Neural cell (in vitro differentiated cells): ENCODE measurements around the gene MCM7. TPM values are rescaled to one million over a fixed set of nuclear protein-coding genes. Genes with fewer than 3 reads are reported as not detected.

Experiments used
- H2AFZ ChIP-seq: fragments of 200-600, 300-800 bp; sonication (generic), shearing (Covaris generic); 2 replicates; pipeline ENCODE4 v1.6.0; 2014; ENCODE audit warnings: low read depth, mild to moderate bottlenecking, antibody characterized with exemption, low read length, moderate library complexity
- H3F3A ChIP-seq: fragments of 200-600 bp; shearing (Covaris generic); 2 replicates; pipeline ENCODE4 v1.6.1; 2016; ENCODE audit warnings: mild to moderate bottlenecking, moderate library complexity, mixed read lengths, antibody characterized with exemption, low read length; ENCODE audit not compliant: insufficient read depth, poor library complexity, severe bottlenecking
- H3K27ac ChIP-seq: fragments of 200-600, 300-800 bp; sonication (generic), shearing (Covaris generic); 2 replicates; pipeline ENCODE4 v1.5.1; 2014; ENCODE audit warnings: mild to moderate bottlenecking, low read length, moderate library complexity
- H3K27me3 ChIP-seq: fragments of 300-800, 200-600 bp; sonication (generic), shearing (Covaris generic); 2 replicates; pipeline ENCODE4 v1.6.0; 2014; ENCODE audit warnings: mild to moderate bottlenecking, low read depth, low read length, moderate library complexity; ENCODE audit not compliant: insufficient read depth
- H3K36me3 ChIP-seq: fragments of 300-800, 200-600 bp; sonication (generic), shearing (Covaris generic); 2 replicates; pipeline ENCODE4 v1.5.1; 2014; ENCODE audit warnings: mild to moderate bottlenecking, antibody characterized with exemption, low read length, moderate library complexity; ENCODE audit not compliant: insufficient read depth
- H3K4me2 ChIP-seq: fragments of 300-800, 200-600 bp; sonication (generic), shearing (Covaris generic); 2 replicates; pipeline ENCODE4 v1.6.0; 2014; ENCODE audit warnings: mild to moderate bottlenecking, low read length
- H3K4me3 ChIP-seq: fragments of 300-800, 200-600 bp; sonication (generic), shearing (Covaris generic); 2 replicates; pipeline ENCODE4 v1.5.1; 2014; ENCODE audit warnings: mild to moderate bottlenecking, low read length, moderate library complexity
- H3K79me2 ChIP-seq: fragments of 200-600 bp; shearing (Covaris generic); replicated peaks from 2 replicates; pipeline ENCODE4 v1.6.0; 2014; ENCODE audit warnings: mild to moderate bottlenecking, low read length, moderate library complexity; ENCODE audit not compliant: insufficient read depth
- H3K9ac ChIP-seq: fragments of 300-800, 200-600 bp; sonication (generic), shearing (Covaris generic); 2 replicates; pipeline ENCODE4 v1.6.1; 2016; ENCODE audit warnings: mild to moderate bottlenecking, low read length, mixed read lengths
- H3K9me2 ChIP-seq: fragments of 200-600 bp; shearing (Covaris generic); 2 replicates; pipeline ENCODE4 v1.6.1; 2016; ENCODE audit warnings: mild to moderate bottlenecking, low read length, mixed read lengths; ENCODE audit not compliant: insufficient read depth
- H3K9me3 ChIP-seq: fragments of 200-600, 300-800 bp; sonication (generic), shearing (Covaris generic); 2 replicates; pipeline ENCODE4 v1.6.1; 2016; ENCODE audit warnings: mild to moderate bottlenecking, mixed run types, low read length, moderate library complexity, mixed read lengths
- H4K20me1 ChIP-seq: fragments of 200-600 bp; shearing (Covaris generic); 2 replicates; pipeline ENCODE4 v1.6.1; 2016; ENCODE audit warnings: mild to moderate bottlenecking, mixed run types; ENCODE audit not compliant: insufficient read depth
- EP300 ChIP-seq: fragments of 450-650 bp; conservative IDR thresholded peaks from 2 replicates; pipeline ENCODE4 v1.6.1; 2014; ENCODE audit warnings: antibody characterized with exemption, mild to moderate bottlenecking, moderate library complexity; ENCODE audit not compliant: poor library complexity, severe bottlenecking
- EZH2 ChIP-seq: fragments of 200-600, 300-800 bp; shearing (Covaris generic), sonication (generic); IDR thresholded peaks from 2 replicates; pipeline ENCODE4 v1.6.1; 2014; ENCODE audit warnings: antibody characterized with exemption, low read length, borderline replicate concordance, mild to moderate bottlenecking; ENCODE audit not compliant: insufficient read depth, poor library complexity, severe bottlenecking
- MXI1 ChIP-seq: fragments of 450-650 bp; conservative IDR thresholded peaks from 2 replicates; pipeline ENCODE4 v1.6.1; 2014; ENCODE audit warnings: antibody characterized with exemption, mild to moderate bottlenecking; ENCODE audit not compliant: poor library complexity, severe bottlenecking
- POLR2AphosphoS5 ChIP-seq: IDR thresholded peaks from 2 replicates; pipeline ENCODE4 v1.6.1; 2012
- RAD21 ChIP-seq: fragments of 450-650 bp; conservative IDR thresholded peaks from 2 replicates; pipeline ENCODE4 v1.6.1; 2014; ENCODE audit warnings: antibody characterized with exemption, mild to moderate bottlenecking, moderate library complexity
- SMC3 ChIP-seq: fragments of 450-650 bp; conservative IDR thresholded peaks from 2 replicates; pipeline ENCODE4 v1.6.1; 2014; ENCODE audit warnings: antibody characterized with exemption, mild to moderate bottlenecking, moderate library complexity; ENCODE audit not compliant: poor library complexity
- TAF1 ChIP-seq: IDR thresholded peaks from 2 replicates; pipeline ENCODE4 v1.6.1; 2012; ENCODE audit warnings: low read depth
- polyA plus RNA-seq: library from polyadenylated mRNA; depleted of rRNA; stranded (reverse); fragments of >200 nt; gene quantifications from 2 replicates; pipeline ENCODE4 v1.2.3, GENCODE V29; 2014
- TF ChIP-seq, protein P1 (sequence below): IDR thresholded peaks from 2 replicates; pipeline ENCODE4 v1.6.1; 2012; ENCODE audit warnings: borderline replicate concordance
- TF ChIP-seq, protein P2 (sequence below): fragments of 450-650 bp; IDR thresholded peaks from 2 replicates; pipeline ENCODE4 v1.5.1; 2014; ENCODE audit warnings: antibody characterized with exemption, mild to moderate bottlenecking, moderate library complexity; ENCODE audit not compliant: poor library complexity, severe bottlenecking

The MCM7 gene
- polyA plus RNA-seq, 1 donor from 2014 or later: 146 TPM

DNA sequence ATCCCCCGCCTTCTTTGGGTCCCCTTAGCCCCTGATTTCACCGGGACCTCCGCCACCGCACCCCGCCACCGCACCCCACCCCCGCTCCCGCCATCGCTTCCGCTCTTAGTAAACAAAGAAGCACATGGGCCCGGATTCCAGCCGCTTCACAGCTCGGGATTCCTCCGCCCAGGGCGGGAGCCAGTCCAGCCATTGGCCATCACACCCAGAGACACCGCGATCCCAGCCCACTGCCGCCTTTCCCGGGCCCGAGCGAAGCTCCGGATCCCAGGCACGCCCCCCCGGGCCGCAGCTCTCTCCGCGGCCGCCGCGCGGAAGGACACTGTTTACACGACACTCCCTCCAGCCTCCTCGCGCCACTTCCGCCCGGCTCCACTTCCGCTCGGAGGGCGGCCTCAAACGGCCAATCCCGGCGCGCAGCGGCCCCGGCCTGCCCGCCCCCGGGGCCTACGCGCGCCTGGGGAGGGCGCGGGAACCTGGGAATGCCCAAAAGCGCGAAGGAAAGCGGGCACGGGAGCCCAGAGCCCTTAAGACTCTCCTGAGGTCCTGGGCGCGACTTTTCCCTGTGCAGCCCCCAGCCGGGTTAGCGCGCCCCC lies 679 bp downstream of the MCM7 start:
- H3K79me2 ChIP-seq: peaks cover 26% of the 10 kb centered on the region
- H3F3A ChIP-seq: no peaks in the 10 kb centered on the region
- H3K4me2 ChIP-seq: no peak overlapping the region
- H2AFZ ChIP-seq: peak overlapping the region; percentile 62
- no peaks in the 10 kb centered on the region for H3K27me3 ChIP-seq
- no peaks in the 10 kb centered on the region for H4K20me1 ChIP-seq
- peaks cover 12% of the 10 kb centered on the region for H3K36me3 ChIP-seq
- H3K9ac ChIP-seq: peak overlapping the region; percentile 93
- H3K4me3 ChIP-seq: peak overlapping the region; percentile 78
- H3K9me2 ChIP-seq: no peaks in the 10 kb centered on the region
- no peaks in the 10 kb centered on the region for H3K9me3 ChIP-seq
- H3K27ac ChIP-seq: peak overlapping the region; percentile 95
- TF ChIP-seq RAD21 (no peak), SMC3 (peak; percentile 33), EZH2 (no peak), TAF1 (peak; percentile 66), POLR2AphosphoS5 (peak; percentile 76), EP300 (peak; percentile 78), MXI1 (peak; percentile 86)
- TF ChIP-seq, protein P1, sequence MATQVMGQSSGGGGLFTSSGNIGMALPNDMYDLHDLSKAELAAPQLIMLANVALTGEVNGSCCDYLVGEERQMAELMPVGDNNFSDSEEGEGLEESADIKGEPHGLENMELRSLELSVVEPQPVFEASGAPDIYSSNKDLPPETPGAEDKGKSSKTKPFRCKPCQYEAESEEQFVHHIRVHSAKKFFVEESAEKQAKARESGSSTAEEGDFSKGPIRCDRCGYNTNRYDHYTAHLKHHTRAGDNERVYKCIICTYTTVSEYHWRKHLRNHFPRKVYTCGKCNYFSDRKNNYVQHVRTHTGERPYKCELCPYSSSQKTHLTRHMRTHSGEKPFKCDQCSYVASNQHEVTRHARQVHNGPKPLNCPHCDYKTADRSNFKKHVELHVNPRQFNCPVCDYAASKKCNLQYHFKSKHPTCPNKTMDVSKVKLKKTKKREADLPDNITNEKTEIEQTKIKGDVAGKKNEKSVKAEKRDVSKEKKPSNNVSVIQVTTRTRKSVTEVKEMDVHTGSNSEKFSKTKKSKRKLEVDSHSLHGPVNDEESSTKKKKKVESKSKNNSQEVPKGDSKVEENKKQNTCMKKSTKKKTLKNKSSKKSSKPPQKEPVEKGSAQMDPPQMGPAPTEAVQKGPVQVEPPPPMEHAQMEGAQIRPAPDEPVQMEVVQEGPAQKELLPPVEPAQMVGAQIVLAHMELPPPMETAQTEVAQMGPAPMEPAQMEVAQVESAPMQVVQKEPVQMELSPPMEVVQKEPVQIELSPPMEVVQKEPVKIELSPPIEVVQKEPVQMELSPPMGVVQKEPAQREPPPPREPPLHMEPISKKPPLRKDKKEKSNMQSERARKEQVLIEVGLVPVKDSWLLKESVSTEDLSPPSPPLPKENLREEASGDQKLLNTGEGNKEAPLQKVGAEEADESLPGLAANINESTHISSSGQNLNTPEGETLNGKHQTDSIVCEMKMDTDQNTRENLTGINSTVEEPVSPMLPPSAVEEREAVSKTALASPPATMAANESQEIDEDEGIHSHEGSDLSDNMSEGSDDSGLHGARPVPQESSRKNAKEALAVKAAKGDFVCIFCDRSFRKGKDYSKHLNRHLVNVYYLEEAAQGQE: no peak
- TF ChIP-seq, protein P2, sequence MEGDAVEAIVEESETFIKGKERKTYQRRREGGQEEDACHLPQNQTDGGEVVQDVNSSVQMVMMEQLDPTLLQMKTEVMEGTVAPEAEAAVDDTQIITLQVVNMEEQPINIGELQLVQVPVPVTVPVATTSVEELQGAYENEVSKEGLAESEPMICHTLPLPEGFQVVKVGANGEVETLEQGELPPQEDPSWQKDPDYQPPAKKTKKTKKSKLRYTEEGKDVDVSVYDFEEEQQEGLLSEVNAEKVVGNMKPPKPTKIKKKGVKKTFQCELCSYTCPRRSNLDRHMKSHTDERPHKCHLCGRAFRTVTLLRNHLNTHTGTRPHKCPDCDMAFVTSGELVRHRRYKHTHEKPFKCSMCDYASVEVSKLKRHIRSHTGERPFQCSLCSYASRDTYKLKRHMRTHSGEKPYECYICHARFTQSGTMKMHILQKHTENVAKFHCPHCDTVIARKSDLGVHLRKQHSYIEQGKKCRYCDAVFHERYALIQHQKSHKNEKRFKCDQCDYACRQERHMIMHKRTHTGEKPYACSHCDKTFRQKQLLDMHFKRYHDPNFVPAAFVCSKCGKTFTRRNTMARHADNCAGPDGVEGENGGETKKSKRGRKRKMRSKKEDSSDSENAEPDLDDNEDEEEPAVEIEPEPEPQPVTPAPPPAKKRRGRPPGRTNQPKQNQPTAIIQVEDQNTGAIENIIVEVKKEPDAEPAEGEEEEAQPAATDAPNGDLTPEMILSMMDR: no peak

DNA sequence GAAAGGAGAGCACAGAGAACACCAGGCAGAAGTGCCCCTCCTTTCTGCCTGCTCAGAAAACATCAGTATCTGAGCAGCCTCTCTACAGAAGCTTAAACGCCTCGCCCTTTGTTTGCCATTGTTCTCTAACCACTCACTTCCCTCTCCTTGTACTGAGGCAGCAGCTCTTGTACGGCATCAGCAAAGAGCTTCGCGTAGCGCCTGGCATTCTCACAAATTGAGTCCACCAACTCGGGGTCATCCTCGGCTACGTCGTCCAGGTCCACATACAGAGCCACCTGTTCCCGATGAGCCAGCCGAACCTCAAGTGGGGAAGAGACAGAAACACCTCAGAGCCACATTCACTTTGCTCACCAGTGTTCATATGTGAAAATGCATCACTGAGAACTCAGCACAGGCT lies 1.7 kb downstream of the MCM7 start:
- Histone ChIP-seq H3K27ac (peak overlapping the region; percentile 95), H3K79me2 (peaks cover 26% of the 10 kb centered on the region), H3K9ac (peak overlapping the region; percentile 93), H3F3A (no peaks in the 10 kb centered on the region), H3K4me2 (peak overlapping the region; percentile 81), H3K9me2 (no peaks in the 10 kb centered on the region), H4K20me1 (no peaks in the 10 kb centered on the region), H3K36me3 (peaks cover 14% of the 10 kb centered on the region), H3K4me3 (peak overlapping the region; percentile 78), H2AFZ (no peak overlapping the region), H3K9me3 (no peaks in the 10 kb centered on the region), H3K27me3 (no peaks in the 10 kb centered on the region)
- TF ChIP-seq MXI1: no peak
- TF ChIP-seq, protein P2: no peak
- no peak for TF ChIP-seq TAF1
- TF ChIP-seq, protein P1: no peak
- no peak for TF ChIP-seq EP300
